Activated T-helper 2 cell treated with anti-CD3 and anti-CD28 coated beads, Interferon-gamma antibody, Interleukin-2, Interleukin-4, amounts not matched to agents 10 μg/mL and 5 μg/mL and 100 μg/mL, durations not matched to agents 14 hours and 24 hours and 36 hours (primary cell): ENCODE results near the gene SORL1. TPM values are rescaled to one million over a fixed set of nuclear protein-coding genes. Genes with fewer than 3 reads are reported as not detected.

Experiments
- DNase-seq: peaks from one replicate; pipeline ENCODE4 v3.0.0; 2021; ENCODE audit warnings: low spot score
- H3K27ac Mint-ChIP-seq: one replicate; pipeline ENCODE4 v1.8.0; 2021; ENCODE audit warnings: mixed read lengths
- H3K27me3 Mint-ChIP-seq: one replicate; pipeline ENCODE4 v1.8.0; 2021; ENCODE audit warnings: low read depth, mixed read lengths
- H3K36me3 Mint-ChIP-seq: one replicate; pipeline ENCODE4 v1.8.0; 2021; ENCODE audit warnings: low read depth, mixed read lengths
- H3K4me1 Mint-ChIP-seq: one replicate; pipeline ENCODE4 v1.8.0; 2021; ENCODE audit warnings: low read depth, mixed read lengths
- H3K4me3 Mint-ChIP-seq: one replicate; pipeline ENCODE4 v1.8.0; 2021; ENCODE audit warnings: low read depth, mild to moderate bottlenecking, moderate library complexity, mixed read lengths
- H3K9me3 Mint-ChIP-seq: one replicate; pipeline ENCODE4 v1.8.0; 2021; ENCODE audit warnings: mixed read lengths
- intact Hi-C: fragments of 100-400 bp; cut with micrococcal nuclease; formaldehyde crosslinking; loops from one replicate; pipeline ENCODE4 v1.15.1; 2023
- total RNA-seq: library from RNA; stranded (reverse); gene quantifications from 2 replicates; pipeline ENCODE4 v1.2.3, GENCODE V29; 2022

The SORL1 gene
- total RNA-seq, 1 donor from 2014 or later, result 20.2 TPM

GRCh38 chr11:121525376-121525775, 73.3 kb downstream of the SORL1 start:
- Mint-ChIP-seq H3K9me3 (peaks cover 48% of the 10 kb centered on the region), H3K27me3 (no peaks in the 10 kb centered on the region), H3K27ac (no peak overlapping the region), H3K36me3 (peaks cover 80% of the 10 kb centered on the region), H3K4me1 (peaks cover 13% of the 10 kb centered on the region), H3K4me3 (no peak overlapping the region)
- DNase-seq, result no peak
- intact Hi-C loops, result no loop called here

- no peak for DNase-seq
- Mint-ChIP-seq H3K36me3 (peaks cover 74% of the 10 kb centered on the region), H3K9me3 (peaks cover 40% of the 10 kb centered on the region), H3K4me1 (peaks cover 6% of the 10 kb centered on the region), H3K4me3 (no peak overlapping the region), H3K27ac (no peak overlapping the region), H3K27me3 (no peaks in the 10 kb centered on the region)
- intact Hi-C loops, result no loop called here
Observed at GRCh38 chr11:121530257-121530656, 78.1 kb downstream of the SORL1 start.

- Mint-ChIP-seq H3K9me3 (peaks cover 20% of the 10 kb centered on the region), H3K27ac (no peak overlapping the region), H3K4me3 (no peak overlapping the region), H3K36me3 (peaks cover 57% of the 10 kb centered on the region), H3K27me3 (no peaks in the 10 kb centered on the region), H3K4me1 (peaks cover 13% of the 10 kb centered on the region)
- DNase-seq, result no peak
- intact Hi-C loops, result no loop called here
Observed at GRCh38 chr11:121533601-121534000, 81.5 kb downstream of the SORL1 start.

GRCh38 chr11:121534131-121535093, 82.3 kb downstream of the SORL1 start:
- H3K4me1 Mint-ChIP-seq, result peaks cover 18% of the 10 kb centered on the region
- intact Hi-C loops, result loop anchor here (5.0 kb wide), 1 partner anchor 52 kb away; no protein-coding TSS in a partner anchor
- DNase-seq, result no peak
- no peak overlapping the region for H3K27ac Mint-ChIP-seq
- H3K4me3 Mint-ChIP-seq, result no peak overlapping the region
- peaks cover 16% of the 10 kb centered on the region for H3K9me3 Mint-ChIP-seq
- H3K36me3 Mint-ChIP-seq, result peaks cover 54% of the 10 kb centered on the region
- H3K27me3 Mint-ChIP-seq, result no peaks in the 10 kb centered on the region

GRCh38 chr11:121535129-121535796, 83.1 kb downstream of the SORL1 start:
- no peak overlapping the region for H3K4me3 Mint-ChIP-seq
- intact Hi-C loops, result loop anchor here (5.0 kb wide), 1 partner anchor 53 kb away; no protein-coding TSS in a partner anchor
- peaks cover 45% of the 10 kb centered on the region for H3K36me3 Mint-ChIP-seq
- H3K4me1 Mint-ChIP-seq, result peaks cover 22% of the 10 kb centered on the region
- no peaks in the 10 kb centered on the region for H3K27me3 Mint-ChIP-seq
- no peak for DNase-seq
- H3K27ac Mint-ChIP-seq, result no peak overlapping the region
- H3K9me3 Mint-ChIP-seq, result peaks cover 7% of the 10 kb centered on the region

- no peak for DNase-seq
- Mint-ChIP-seq H3K36me3 (peaks cover 43% of the 10 kb centered on the region), H3K9me3 (no peaks in the 10 kb centered on the region), H3K27ac (no peak overlapping the region), H3K4me3 (no peak overlapping the region), H3K27me3 (no peaks in the 10 kb centered on the region), H3K4me1 (peaks cover 26% of the 10 kb centered on the region)
- intact Hi-C loops, result loop anchor here (5.0 kb wide), 1 partner anchor 54 kb away; no protein-coding TSS in a partner anchor
Observed at GRCh38 chr11:121536126-121536525, 84.0 kb downstream of the SORL1 start.

GRCh38 chr11:121538054-121538453, 85.9 kb downstream of the SORL1 start:
- intact Hi-C loops, result loop anchor here (5.0 kb wide), 1 partner anchor 56 kb away; no protein-coding TSS in a partner anchor
- no peaks in the 10 kb centered on the region for H3K9me3 Mint-ChIP-seq
- peaks cover 26% of the 10 kb centered on the region for H3K4me1 Mint-ChIP-seq
- H3K36me3 Mint-ChIP-seq, result peaks cover 38% of the 10 kb centered on the region
- H3K27ac Mint-ChIP-seq, result no peak overlapping the region
- H3K4me3 Mint-ChIP-seq, result no peak overlapping the region
- no peak for DNase-seq
- H3K27me3 Mint-ChIP-seq, result no peaks in the 10 kb centered on the region

- no peak for DNase-seq
- intact Hi-C loops, result loop anchor here (5.0 kb wide), 1 partner anchor 57 kb away; no protein-coding TSS in a partner anchor
- Mint-ChIP-seq H3K4me1 (peaks cover 22% of the 10 kb centered on the region), H3K27me3 (no peaks in the 10 kb centered on the region), H3K9me3 (no peaks in the 10 kb centered on the region), H3K36me3 (peaks cover 41% of the 10 kb centered on the region), H3K4me3 (no peak overlapping the region), H3K27ac (no peak overlapping the region)
Observed at GRCh38 chr11:121539000-121539399, 86.9 kb downstream of the SORL1 start.

GRCh38 chr11:121540627-121541026, 88.5 kb downstream of the SORL1 start:
- H3K4me3 Mint-ChIP-seq, result no peak overlapping the region
- no peaks in the 10 kb centered on the region for H3K27me3 Mint-ChIP-seq
- H3K36me3 Mint-ChIP-seq, result peaks cover 52% of the 10 kb centered on the region
- peaks cover 33% of the 10 kb centered on the region for H3K4me1 Mint-ChIP-seq
- intact Hi-C loops, result loop anchor here (5.0 kb wide), 1 partner anchor 88 kb away; the partner anchor contains the start of genes SORL1 and SORL1-AS1
- no peaks in the 10 kb centered on the region for H3K9me3 Mint-ChIP-seq
- DNase-seq, result no peak
- H3K27ac Mint-ChIP-seq, result no peak overlapping the region

- intact Hi-C loops, result loop anchor here (5.0 kb wide), 1 partner anchor 92 kb away; the partner anchor contains the start of genes SORL1 and SORL1-AS1
Observed at GRCh38 chr11:121543836-121544380, 91.8 kb downstream of the SORL1 start.

GRCh38 chr11:121544956-121545355, 92.8 kb downstream of the SORL1 start:
- no peak for DNase-seq
- Mint-ChIP-seq H3K27ac (no peak overlapping the region), H3K36me3 (peaks cover 63% of the 10 kb centered on the region), H3K4me3 (no peak overlapping the region), H3K4me1 (peaks cover 23% of the 10 kb centered on the region), H3K27me3 (no peaks in the 10 kb centered on the region), H3K9me3 (no peaks in the 10 kb centered on the region)
- intact Hi-C loops, result loop anchor here (5.0 kb wide), 1 partner anchor 93 kb away; the partner anchor contains the start of genes SORL1 and SORL1-AS1

More at GRCh38 chr11:121543836-121544380, 91.8 kb downstream of the SORL1 start:
- Mint-ChIP-seq H3K4me1 (peaks cover 29% of the 10 kb centered on the region), H3K36me3 (peaks cover 64% of the 10 kb centered on the region), H3K27me3 (no peaks in the 10 kb centered on the region), H3K9me3 (no peaks in the 10 kb centered on the region), H3K27ac (no peak overlapping the region), H3K4me3 (no peak overlapping the region)
- no peak for DNase-seq

GRCh38 chr11:121547574-121547973, 95.5 kb downstream of the SORL1 start:
- intact Hi-C loops, result no loop called here
- peaks cover 15% of the 10 kb centered on the region for H3K4me1 Mint-ChIP-seq
- H3K27ac Mint-ChIP-seq, result no peak overlapping the region
- no peaks in the 10 kb centered on the region for H3K9me3 Mint-ChIP-seq
- peaks cover 63% of the 10 kb centered on the region for H3K36me3 Mint-ChIP-seq
- no peak for DNase-seq
- no peaks in the 10 kb centered on the region for H3K27me3 Mint-ChIP-seq
- no peak overlapping the region for H3K4me3 Mint-ChIP-seq
